PFSK-1 (cell line): ENCODE results near the gene TGM1.

Experiments
- POLR2AphosphoS5 ChIP-seq: IDR thresholded peaks from 2 replicates; pipeline ENCODE4 v1.6.1; 2012; ENCODE audit warnings: low read depth, mild to moderate bottlenecking, control low read depth, low read length, moderate library complexity
- SIN3A ChIP-seq: IDR thresholded peaks from 2 replicates; pipeline ENCODE4 v1.6.1; 2012; ENCODE audit warnings: mild to moderate bottlenecking, low read length, moderate library complexity, borderline replicate concordance; ENCODE audit not compliant: insufficient read depth
- TAF1 ChIP-seq: IDR thresholded peaks from 2 replicates; pipeline ENCODE4 v1.6.1; 2012; ENCODE audit warnings: low read length, control low read depth, borderline replicate concordance; ENCODE audit not compliant: insufficient read depth
- TF ChIP-seq, protein P1 (sequence below), 2 experiments: IDR thresholded peaks; 2 replicates each; pipeline versions ENCODE4 v1.6.1 to v1.8.0; 2011 to 2012; ENCODE audit warnings: low read depth in 2 of 2, low read length in 2 of 2, control low read depth in 1 of 2, inconsistent platforms in 1 of 2, mild to moderate bottlenecking in 1 of 2, moderate library complexity in 1 of 2; ENCODE audit not compliant: insufficient read depth in 1 of 2

DNA sequence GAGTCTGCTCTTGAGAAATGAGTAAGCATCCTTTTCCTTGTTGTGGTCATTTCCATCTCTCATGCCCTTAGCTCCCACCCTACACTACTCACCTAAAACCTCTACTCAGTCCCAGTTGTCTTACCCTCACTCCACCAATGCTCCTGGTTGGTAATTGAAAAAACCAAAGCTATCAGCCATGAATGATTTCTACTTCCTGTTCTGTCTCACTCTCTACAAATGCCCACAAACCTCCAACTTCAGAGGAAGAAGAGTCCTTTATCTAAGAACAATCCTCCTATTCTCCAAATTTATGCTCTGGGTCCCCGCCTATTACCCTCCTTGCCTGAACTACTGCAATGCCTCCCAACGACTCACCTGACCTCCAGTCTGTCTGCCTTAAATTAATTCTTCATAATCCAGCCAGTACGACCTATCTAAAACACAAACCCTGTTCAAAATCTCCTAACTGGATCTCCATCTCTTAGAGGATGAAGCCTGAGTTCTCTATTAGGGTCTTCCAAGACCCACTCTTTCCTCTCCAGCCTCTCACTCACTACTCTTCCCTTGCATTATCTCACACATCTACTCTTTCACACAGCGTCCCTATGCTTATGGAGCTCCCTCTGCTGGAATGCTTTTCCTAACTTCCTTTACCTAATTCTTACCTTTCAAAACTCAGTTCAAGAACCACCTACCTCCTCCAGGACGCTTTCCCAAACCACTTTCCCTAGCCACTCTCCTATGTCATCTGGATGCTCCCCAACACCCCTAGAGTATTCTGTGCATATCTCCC, 34.4 kb upstream of the TGM1 start:
- TF ChIP-seq POLR2AphosphoS5 (no peak), SIN3A (no peak), TAF1 (no peak)
- TF ChIP-seq, protein P1, sequence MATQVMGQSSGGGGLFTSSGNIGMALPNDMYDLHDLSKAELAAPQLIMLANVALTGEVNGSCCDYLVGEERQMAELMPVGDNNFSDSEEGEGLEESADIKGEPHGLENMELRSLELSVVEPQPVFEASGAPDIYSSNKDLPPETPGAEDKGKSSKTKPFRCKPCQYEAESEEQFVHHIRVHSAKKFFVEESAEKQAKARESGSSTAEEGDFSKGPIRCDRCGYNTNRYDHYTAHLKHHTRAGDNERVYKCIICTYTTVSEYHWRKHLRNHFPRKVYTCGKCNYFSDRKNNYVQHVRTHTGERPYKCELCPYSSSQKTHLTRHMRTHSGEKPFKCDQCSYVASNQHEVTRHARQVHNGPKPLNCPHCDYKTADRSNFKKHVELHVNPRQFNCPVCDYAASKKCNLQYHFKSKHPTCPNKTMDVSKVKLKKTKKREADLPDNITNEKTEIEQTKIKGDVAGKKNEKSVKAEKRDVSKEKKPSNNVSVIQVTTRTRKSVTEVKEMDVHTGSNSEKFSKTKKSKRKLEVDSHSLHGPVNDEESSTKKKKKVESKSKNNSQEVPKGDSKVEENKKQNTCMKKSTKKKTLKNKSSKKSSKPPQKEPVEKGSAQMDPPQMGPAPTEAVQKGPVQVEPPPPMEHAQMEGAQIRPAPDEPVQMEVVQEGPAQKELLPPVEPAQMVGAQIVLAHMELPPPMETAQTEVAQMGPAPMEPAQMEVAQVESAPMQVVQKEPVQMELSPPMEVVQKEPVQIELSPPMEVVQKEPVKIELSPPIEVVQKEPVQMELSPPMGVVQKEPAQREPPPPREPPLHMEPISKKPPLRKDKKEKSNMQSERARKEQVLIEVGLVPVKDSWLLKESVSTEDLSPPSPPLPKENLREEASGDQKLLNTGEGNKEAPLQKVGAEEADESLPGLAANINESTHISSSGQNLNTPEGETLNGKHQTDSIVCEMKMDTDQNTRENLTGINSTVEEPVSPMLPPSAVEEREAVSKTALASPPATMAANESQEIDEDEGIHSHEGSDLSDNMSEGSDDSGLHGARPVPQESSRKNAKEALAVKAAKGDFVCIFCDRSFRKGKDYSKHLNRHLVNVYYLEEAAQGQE (IDR thresholded peaks at IDR 0.05; ENCODE audit: insufficient read depth in 1 of 2, low read depth in 2 of 2, low read length in 2 of 2): no peak
